Right lobe of liver (tissue), 6 donors: ENCODE measurements around the gene ACTBL2. TPM values are rescaled to one million over a fixed set of nuclear protein-coding genes. Genes with fewer than 3 reads are reported as not detected.

Experiments used
- ATAC-seq, 4 donors: fragments of 200-7000 bp; cut with Tn5 transposase; one replicate each; pipeline ENCODE4 v1.9.1; 2020; ENCODE audit warnings: mild to moderate bottlenecking in 4 of 4, moderate library complexity in 4 of 4
- DNase-seq, 3 donors: peaks; one replicate each; pipeline ENCODE4 v3.0.0-alpha.2; 2020
- H3K27ac ChIP-seq, 3 donors: fragments of 200-600 bp; one replicate each; pipeline ENCODE4 v1.8.0; 2022
- H3K27me3 ChIP-seq, 2 donors: fragments of 200-600 bp; one replicate each; pipeline ENCODE4 v1.8.0; 2022
- H3K36me3 ChIP-seq, 4 donors: fragments of 200-600 bp; sonication (generic) in 1 of 4; one replicate each; pipeline versions ENCODE4 v1.5.1 to v1.8.0; 2017 to 2022; ENCODE audit warnings: control low read depth in 1 of 4
- H3K4me1 ChIP-seq, 4 donors: fragments of 200-600 bp; sonication (generic) in 1 of 4; one replicate each; pipeline versions ENCODE4 v1.5.1 to v1.8.0; 2017 to 2022; ENCODE audit warnings: control low read depth in 1 of 4
- H3K4me3 ChIP-seq, 3 donors: fragments of 200-600 bp; one replicate each; pipeline ENCODE4 v1.8.0; 2022
- H3K9me3 ChIP-seq, 4 donors: fragments of 200-600 bp; sonication (generic) in 1 of 4; one replicate each; pipeline versions ENCODE4 v1.5.1 to v1.8.0; 2017 to 2022; ENCODE audit warnings: control low read depth in 1 of 4
- POLR2A ChIP-seq: fragments of 450-650 bp; IDR thresholded peaks from one replicate; pipeline ENCODE4 v1.6.1; 2017; ENCODE audit warnings: antibody characterized with exemption, mild to moderate bottlenecking
- WGBS: methylation state at CpG from one replicate; pipeline ENCODE4 v1.1.6; 2018; ENCODE audit warnings: low coverage, low lambda C conversion rate; ENCODE audit not compliant: insufficient coverage; ENCODE audit errors: missing lambda C conversion rate; 5-methylcytosine and 5-hydroxymethylcytosine counted together
- intact Hi-C, 2 donors: fragments of 100-400 bp; cut with DNase I; formaldehyde crosslinking; loops; one replicate each; pipeline versions ENCODE4 v1.11.2 to v1.14.1; 2022
- total RNA-seq, 6 experiments: library from RNA; depleted of rRNA in 2 of 6; stranded (reverse); fragments of >200 nt in 2 of 6; fragmentation: NEBNext Ultra II Directional in 3 of 6; extraction: Animal tissue kit (Norgen Biotek cat#: 25700) in 3 of 6; gene quantifications; one replicate each; pipeline versions ENCODE4 v1.1.0 to v1.2.4, GENCODE V29; 2016 to 2023
- TF ChIP-seq, protein P1 (sequence below), 4 donors: fragments of 200-600 bp in 3 of 4; fragments of 450-650 bp in 1 of 4; IDR thresholded peaks; one replicate each; pipeline versions ENCODE4 v1.5.1 to v1.8.0; 2016 to 2022; ENCODE audit warnings: antibody characterized with exemption in 4 of 4, mild to moderate bottlenecking in 2 of 4
- donor health status: DM: no; HTN: yes; CAD: no.
- donor health status: DM: no; HTN: no; CAD: no.
- donor health status: DM: no; HTN: no; CAD: no.
- donor health status: DM: no; HTN: yes; CAD: no.
- donor health status: DM: no; HTN: yes; CAD: no.

ACTBL2 gene
- total RNA-seq, 6 experiments from 2014 or later, result not detected

DNA sequence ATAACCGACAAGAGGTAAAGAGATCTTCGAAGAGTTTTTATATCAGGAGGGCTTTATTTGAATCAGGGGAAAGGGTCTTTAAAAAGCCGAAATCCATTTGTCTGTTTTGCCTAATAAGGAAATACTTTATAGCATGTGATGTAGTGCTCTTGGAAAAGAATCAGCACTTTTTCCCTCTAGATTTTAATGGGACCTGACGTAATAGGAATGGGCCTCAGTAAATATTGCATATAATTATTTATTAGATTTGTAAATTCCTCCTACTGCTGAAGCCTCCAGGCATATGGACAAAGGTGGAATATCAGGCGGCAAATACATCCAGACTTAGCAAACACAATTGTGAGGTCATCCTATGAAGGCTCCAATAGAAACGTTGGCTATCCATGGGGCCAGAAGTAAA lies 50.9 kb downstream of the ACTBL2 start:
- no peaks in the 10 kb centered on the region for H3K9me3 ChIP-seq
- H3K4me1 ChIP-seq, result no peaks in the 10 kb centered on the region
- intact Hi-C loops, result loop anchor here in 1 of 2 donors (10.0 kb wide), 1 partner anchor 127 kb away; no protein-coding TSS in a partner anchor
- no peak overlapping the region for H3K27ac ChIP-seq
- TF ChIP-seq, protein P1, sequence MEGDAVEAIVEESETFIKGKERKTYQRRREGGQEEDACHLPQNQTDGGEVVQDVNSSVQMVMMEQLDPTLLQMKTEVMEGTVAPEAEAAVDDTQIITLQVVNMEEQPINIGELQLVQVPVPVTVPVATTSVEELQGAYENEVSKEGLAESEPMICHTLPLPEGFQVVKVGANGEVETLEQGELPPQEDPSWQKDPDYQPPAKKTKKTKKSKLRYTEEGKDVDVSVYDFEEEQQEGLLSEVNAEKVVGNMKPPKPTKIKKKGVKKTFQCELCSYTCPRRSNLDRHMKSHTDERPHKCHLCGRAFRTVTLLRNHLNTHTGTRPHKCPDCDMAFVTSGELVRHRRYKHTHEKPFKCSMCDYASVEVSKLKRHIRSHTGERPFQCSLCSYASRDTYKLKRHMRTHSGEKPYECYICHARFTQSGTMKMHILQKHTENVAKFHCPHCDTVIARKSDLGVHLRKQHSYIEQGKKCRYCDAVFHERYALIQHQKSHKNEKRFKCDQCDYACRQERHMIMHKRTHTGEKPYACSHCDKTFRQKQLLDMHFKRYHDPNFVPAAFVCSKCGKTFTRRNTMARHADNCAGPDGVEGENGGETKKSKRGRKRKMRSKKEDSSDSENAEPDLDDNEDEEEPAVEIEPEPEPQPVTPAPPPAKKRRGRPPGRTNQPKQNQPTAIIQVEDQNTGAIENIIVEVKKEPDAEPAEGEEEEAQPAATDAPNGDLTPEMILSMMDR (IDR thresholded peaks at IDR 0.05), result no peak
- no peak for TF ChIP-seq POLR2A
- H3K4me3 ChIP-seq, result no peak overlapping the region
- ATAC-seq (no peak), DNase-seq (no peak)
- 66% methylated on average over 6 of the region's 6 CpGs for WGBS
- no peaks in the 10 kb centered on the region for H3K27me3 ChIP-seq
- no peaks in the 10 kb centered on the region for H3K36me3 ChIP-seq
